IgD-negative memory B cell (primary cell): Measurements from ENCODE around the gene ZFAND2A. TPM values are rescaled to one million over a fixed set of nuclear protein-coding genes. Genes with fewer than 3 reads are reported as not detected.

ENCODE experiments used
- H3K27ac Mint-ChIP-seq, 3 donors: one replicate each; pipeline ENCODE4 v1.8.0; 2020 to 2022; ENCODE audit warnings: mild to moderate bottlenecking in 3 of 3, mixed read lengths in 3 of 3, moderate library complexity in 1 of 3
- H3K27me3 Mint-ChIP-seq: one replicate; pipeline ENCODE4 v1.8.0; 2021; ENCODE audit warnings: mixed read lengths
- H3K36me3 Mint-ChIP-seq: one replicate; pipeline ENCODE4 v1.8.0; 2020; ENCODE audit warnings: mild to moderate bottlenecking, mixed read lengths
- H3K4me1 Mint-ChIP-seq, 3 donors: one replicate each; pipeline ENCODE4 v1.8.0; 2020 to 2022; ENCODE audit warnings: mixed read lengths in 3 of 3, mild to moderate bottlenecking in 1 of 3
- H3K4me3 Mint-ChIP-seq, 4 donors: one replicate each; pipeline ENCODE4 v1.8.0; 2020 to 2022; ENCODE audit warnings: mild to moderate bottlenecking in 4 of 4, mixed read lengths in 4 of 4, moderate library complexity in 3 of 4
- H3K9me3 Mint-ChIP-seq, 3 donors: one replicate each; pipeline ENCODE4 v1.8.0; 2020 to 2021; ENCODE audit warnings: mixed read lengths in 3 of 3, mild to moderate bottlenecking in 1 of 3
- polyA plus RNA-seq: library from polyadenylated mRNA; unstranded; fragments of 300-500 nt; fragmentation: Illumina TruSeq; gene quantifications from one replicate; pipeline ENCODE4 v1.2.3, GENCODE V29; 2021

Gene ZFAND2A
- polyA plus RNA-seq, 1 donor from 2014 or later: 51.1 TPM

GRCh38 chr7:1105189-1105588 is 54.8 kb downstream of the ZFAND2A start:
- Mint-ChIP-seq H3K4me3 (peak overlapping the region; percentile 19 to 87 (median 58)), H3K27ac (no peak overlapping the region), H3K9me3 (no peaks in the 10 kb centered on the region)

GRCh38 chr7:1104516-1105179 is 55.3 kb downstream of the ZFAND2A start:
- no peak overlapping the region for H3K27ac Mint-ChIP-seq
- peak overlapping the region in 3 of 4 donors; percentile 40 to 87 (median 40) for H3K4me3 Mint-ChIP-seq
- H3K27me3 Mint-ChIP-seq: peaks cover 18% of the 10 kb centered on the region
- H3K36me3 Mint-ChIP-seq: peaks cover 6% of the 10 kb centered on the region
- peaks cover 19 to 26% (median 22%) of the 10 kb centered on the region in 3 donors for H3K4me1 Mint-ChIP-seq
- H3K9me3 Mint-ChIP-seq: no peaks in the 10 kb centered on the region

More at GRCh38 chr7:1105189-1105588, 54.8 kb downstream of the ZFAND2A start:
- H3K27me3 Mint-ChIP-seq: peaks cover 18% of the 10 kb centered on the region
- peaks cover 6% of the 10 kb centered on the region for H3K36me3 Mint-ChIP-seq
- H3K4me1 Mint-ChIP-seq: peaks cover 19 to 26% (median 22%) of the 10 kb centered on the region in 3 donors

- Mint-ChIP-seq H3K4me1 (peaks cover 19 to 26% (median 22%) of the 10 kb centered on the region in 3 donors), H3K27ac (peak overlapping the region in 1 of 3 donors; percentile 80), H3K9me3 (no peaks in the 10 kb centered on the region), H3K4me3 (peak overlapping the region; percentile 60 to 95 (median 82)), H3K27me3 (peaks cover 18% of the 10 kb centered on the region), H3K36me3 (peaks cover 6% of the 10 kb centered on the region)
Measured at GRCh38 chr7:1103789-1104515, 56.0 kb downstream of the ZFAND2A start.

GRCh38 chr7:1103009-1103788 is 56.8 kb downstream of the ZFAND2A start:
- peaks cover 19 to 26% (median 22%) of the 10 kb centered on the region in 3 donors for H3K4me1 Mint-ChIP-seq
- peaks cover 0 to 2% (median 1%) of the 10 kb centered on the region in 3 donors for H3K9me3 Mint-ChIP-seq
- H3K27ac Mint-ChIP-seq: peak overlapping the region in 2 of 3 donors; percentile 23 to 80
- H3K4me3 Mint-ChIP-seq: peak overlapping the region; percentile 60 to 95 (median 82)
- H3K27me3 Mint-ChIP-seq: peaks cover 18% of the 10 kb centered on the region
- H3K36me3 Mint-ChIP-seq: peaks cover 6% of the 10 kb centered on the region

Other genes with a start within 250 kb of the ZFAND2A start
- gene ADAP1, start 205.5 kb downstream of the ZFAND2A start, polyA plus RNA-seq: 6.4 TPM
- gene COX19, start 184.6 kb downstream of the ZFAND2A start, polyA plus RNA-seq: 26.7 TPM
- not detected for gene CYP2W1, start 177.0 kb downstream of the ZFAND2A start, polyA plus RNA-seq
- 2.6 TPM for gene GPR146, start 115.7 kb downstream of the ZFAND2A start, polyA plus RNA-seq
- 0.66 TPM for gene GPER1, start 72.1 kb downstream of the ZFAND2A start, polyA plus RNA-seq
- not detected for gene UNCX, start 72.7 kb upstream of the ZFAND2A start, polyA plus RNA-seq